ENCODE measurements around the gene RAB30.
"Not testable (repeated sequence)": the region's sequence is repeated elsewhere in the genome, so short reads cannot be mapped to it uniquely, and the experiment has no call there.

The RAB30 gene

GRCh38 chr11:83035070-83035854 lies 36.4 kb downstream of the RAB30 start:
- peak in 1 of 2 donors; percentile 27 for DNase-seq

DNA sequence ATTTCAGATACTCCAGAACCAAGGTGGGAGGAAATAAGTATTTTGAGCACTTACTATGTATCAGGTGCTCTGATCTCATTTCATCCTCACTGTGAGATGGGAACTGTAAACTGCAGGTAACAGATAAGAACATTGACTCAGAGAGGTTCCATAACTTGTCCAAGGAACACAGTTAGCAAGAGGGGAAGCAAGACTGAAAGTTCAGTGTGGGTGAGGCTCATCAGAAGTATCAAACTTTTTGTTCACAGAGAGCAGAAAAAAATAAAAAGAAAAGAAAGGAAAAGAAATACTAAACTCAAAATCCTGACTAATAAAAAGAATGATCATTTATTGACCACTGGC lies 37.1 kb downstream of the RAB30 start:
- no peak for DNase-seq

GRCh38 chr11:83033972-83034672 lies 37.6 kb downstream of the RAB30 start:
- no peak for DNase-seq

- no peak for DNase-seq
Measured at GRCh38 chr11:83033371-83033770, 38.3 kb downstream of the RAB30 start.

DNA sequence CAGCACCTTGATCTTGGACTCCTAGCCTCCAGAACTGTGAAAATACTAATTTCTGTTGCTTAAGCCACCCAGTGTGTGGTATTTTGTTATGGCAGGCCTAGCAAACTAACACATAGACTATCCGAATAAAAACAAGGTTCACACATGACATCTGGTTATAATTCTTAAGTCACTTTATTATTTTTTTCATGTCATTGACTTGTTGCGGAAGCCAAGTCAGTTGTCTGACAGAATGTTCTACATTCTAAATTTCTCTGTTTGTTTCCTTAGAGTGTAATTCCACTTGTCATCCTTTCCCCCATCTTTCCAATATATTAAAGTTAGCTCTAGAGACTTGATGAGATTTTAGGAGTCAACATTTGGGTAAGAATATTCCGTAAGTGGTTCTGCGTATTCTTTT lies 40.6 kb downstream of the RAB30 start:
- no peak for DNase-seq

- no peak for DNase-seq
Measured at GRCh38 chr11:83027794-83028193, 43.9 kb downstream of the RAB30 start.

- no peak for DNase-seq
Measured at GRCh38 chr11:83027289-83027688, 44.4 kb downstream of the RAB30 start.

DNA sequence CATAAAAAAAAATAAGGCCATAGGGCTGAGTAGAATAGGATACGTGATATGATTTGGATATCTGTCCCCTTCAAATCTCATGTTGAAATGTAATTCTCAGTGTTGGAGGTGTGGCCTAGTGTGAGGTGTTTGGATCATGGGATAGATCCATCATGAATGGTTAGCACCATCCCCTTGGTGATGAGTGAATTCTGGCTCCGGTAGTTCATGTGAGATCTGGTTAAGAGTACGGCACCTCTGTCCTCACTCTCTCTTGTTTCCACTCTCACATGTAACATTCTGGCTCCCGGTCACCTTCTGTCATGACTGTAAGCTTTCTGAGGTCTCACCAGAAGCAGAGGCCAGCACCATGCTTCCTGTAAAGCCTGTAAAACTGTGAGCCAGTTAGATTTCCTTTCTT lies 45.5 kb downstream of the RAB30 start:
- DNase-seq = no peak

DNA sequence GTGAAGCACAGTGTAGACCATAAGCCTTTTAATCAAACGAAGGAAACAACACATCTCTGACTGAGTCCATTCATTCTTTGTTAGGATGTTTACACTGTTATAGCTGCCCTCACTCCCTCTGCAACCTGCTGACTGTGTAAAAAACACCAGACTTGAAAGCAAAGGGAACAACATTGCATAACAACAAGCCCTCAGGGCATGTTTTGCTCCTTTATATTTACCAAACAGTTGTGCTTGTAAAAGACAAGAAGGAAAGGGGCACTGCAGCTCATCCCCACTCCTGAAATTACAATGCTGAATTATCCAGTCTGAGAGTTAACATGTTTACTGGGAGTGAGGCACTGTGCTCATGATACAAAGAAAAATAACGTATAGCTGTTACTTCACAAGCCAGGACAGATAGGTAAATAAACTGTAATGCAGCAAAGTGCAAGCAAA lies 46.4 kb downstream of the RAB30 start:
- no peak for DNase-seq

DNA sequence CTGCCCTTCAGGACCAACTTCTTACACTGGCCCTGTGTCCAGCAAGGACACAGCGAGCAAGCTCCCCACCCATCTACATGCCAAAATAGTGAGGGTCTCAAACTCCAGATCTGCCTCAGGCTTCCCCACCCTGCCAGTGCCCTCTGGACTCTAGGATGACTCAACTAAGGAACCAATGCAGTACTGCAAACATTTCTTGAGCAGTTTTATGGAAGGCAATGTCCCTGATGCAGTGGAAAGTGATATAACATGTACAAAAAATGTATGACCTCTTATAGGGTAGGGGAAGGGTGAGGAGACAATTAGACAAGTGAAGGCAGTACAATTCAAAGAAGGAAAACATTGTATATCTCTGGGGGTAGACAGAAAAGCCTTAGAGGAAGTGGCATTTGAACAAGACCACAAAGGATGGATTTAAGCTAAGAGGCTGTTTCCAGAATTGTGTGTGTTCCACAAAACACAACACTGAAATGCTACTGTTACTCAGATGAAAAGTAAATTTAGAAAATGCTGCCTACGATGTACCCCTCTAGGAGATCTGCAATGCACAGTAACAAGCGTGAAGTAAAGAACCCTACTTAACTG lies 47.3 kb downstream of the RAB30 start:
- DNase-seq = no peak

- DNase-seq = no peak
Measured at GRCh38 chr11:83023410-83023809, 48.3 kb downstream of the RAB30 start.

GRCh38 chr11:83021780-83022125 lies 49.9 kb downstream of the RAB30 start:
- DNase-seq = no peak

DNA sequence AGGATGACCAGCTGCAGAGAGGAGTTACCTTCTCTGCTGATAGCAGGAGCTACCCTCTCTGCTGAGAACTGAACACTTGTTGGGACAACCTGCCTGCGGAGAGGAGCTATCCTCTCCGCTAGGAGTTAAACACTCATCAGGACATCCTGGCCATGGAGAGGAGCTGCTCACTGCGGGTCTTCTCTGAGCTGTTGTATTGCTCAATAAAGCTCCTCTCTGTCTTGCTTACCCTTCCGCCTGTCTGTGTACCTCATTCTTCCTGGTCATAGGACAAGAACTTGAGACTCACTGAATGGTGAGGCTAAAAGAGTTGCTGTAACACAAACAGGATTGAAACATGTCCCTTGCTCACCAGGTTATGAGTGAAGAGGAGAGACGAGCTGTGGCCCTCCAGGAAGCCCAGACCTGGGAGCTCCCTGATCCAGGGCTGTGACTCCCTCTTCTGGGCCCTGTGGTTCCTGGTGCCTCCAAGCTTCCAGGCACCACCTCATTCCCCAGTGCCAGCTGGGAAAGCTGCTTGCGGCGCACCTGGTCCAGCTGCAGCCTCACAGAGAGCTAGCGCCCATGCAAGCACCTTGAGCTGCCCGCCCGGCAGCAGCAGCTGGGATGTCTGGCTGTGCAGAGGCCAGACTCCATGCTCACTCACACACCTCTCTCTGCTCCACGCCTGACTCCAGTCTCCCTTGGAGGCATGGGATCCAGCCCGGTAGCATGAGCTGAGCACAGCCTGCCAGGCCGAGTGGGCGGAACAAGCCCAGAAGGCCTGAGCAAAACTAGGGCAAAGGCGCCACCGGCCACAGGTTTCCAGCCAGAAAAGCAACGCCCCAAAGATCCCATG lies 50.5 kb downstream of the RAB30 start:
- DNase-seq = no peak

DNA sequence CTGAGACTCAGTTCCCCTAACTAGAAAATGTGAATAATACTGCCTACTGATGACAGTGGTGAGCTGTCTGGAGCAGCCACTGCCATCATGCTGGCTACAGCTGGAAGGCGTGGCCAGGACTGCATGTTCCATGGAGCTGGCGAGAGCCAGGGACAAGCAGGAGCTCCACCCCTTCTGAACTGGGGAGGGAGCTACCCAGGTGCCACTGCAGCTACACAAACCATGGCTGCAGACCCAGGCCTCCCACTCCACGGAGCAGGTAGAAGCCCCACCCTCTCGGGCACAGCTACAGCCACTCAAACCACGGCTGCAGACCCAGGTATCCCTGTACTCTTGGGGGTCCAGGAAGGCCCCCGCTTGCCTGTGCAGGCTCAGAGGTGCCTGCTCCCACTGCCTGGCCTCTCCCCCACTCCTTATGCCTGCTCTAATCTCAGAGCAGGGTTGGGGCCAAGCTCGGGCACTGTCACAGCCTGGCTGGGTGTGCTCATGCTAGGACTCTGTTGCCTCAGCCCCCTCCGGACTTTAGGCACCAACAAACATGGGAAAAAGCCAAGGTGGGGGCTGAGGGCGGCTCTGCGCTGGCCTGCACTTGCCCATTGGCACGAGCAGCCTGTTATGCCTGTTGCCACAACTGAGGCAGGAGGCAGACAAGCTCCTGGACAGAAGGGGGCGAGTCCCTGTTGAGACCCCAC lies 51.7 kb downstream of the RAB30 start:
- no peak for DNase-seq

DNA sequence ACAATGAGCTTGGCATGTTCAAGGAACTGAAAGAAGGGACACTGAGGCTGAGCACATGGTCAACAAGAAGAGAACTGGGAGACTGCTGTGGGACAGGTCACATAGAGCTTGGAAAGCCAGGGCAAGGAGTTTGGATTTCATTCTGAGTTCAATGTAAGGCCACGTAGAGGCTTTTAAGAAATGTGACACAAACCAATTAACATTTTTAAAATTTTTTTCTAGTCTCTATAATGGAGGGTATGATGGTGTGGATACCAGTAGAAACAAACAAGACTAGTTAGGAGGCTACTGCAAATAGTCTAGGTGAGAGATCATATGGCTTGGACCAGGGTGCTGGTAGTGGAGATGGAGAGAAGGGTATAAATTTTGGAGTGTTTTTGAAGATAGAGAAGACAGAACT lies 56.7 kb downstream of the RAB30 start:
- no peak for DNase-seq

GRCh38 chr11:83012168-83013067 lies 59.3 kb downstream of the RAB30 start:
- DNase-seq = no peak

DNA sequence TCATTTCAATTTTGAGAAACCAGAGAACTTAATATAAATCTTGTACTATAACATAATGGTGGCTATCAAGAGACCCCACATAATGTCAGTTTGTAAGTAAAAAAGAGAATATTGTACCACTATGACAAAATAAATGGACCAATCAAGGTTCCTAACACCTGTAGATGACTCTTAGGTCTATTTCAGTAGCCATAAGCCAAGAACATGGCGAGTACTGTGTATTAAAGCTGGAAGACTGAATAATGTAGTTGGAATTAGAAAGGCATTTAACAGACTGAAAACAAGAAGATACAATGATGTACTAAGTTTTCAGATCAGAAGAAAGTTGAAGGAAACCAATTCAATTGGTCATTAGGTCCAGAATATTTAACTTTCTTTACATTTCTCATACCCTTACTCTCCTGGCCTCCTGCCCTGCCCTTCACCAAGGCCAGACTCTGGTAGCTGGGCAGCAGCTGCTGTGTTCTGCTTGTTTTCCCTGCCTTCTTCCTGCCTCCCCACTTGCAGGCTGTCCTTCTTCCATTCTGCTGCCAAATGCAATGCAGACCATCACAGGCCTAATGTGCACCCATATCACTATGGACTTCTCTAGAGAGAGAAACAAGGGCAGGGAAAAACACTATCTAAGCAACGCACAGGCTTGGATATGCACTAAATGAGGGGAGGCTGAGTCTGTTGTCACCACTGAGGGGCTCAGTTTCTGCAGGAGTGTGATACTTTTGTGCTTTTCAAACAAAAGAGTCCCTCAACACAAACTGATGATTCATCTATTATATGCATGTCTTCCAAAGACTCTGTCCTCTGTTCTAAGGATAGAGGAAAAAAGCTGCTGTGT lies 60.1 kb downstream of the RAB30 start:
- no peak for DNase-seq

DNA sequence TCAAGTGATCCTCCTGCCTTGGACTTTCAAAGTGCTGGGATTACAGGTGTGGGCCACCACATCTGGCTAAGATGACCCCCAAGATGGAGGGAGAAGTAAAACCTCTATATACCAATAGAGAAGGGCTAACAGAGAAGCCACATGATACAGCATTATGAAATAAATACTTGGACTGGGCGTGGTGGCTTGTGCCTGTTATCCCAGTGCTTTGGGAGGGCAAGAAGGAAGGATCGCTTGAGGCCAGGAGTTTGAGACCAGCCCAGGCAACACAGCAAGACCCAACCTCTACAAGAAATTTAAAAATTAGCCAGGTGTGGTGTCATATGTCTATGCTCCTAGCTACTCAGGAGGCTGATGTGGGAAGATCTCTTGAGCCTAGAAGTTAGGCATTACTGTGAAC lies 61.7 kb downstream of the RAB30 start:
- no peak for DNase-seq

GRCh38 chr11:83009136-83009535 lies 62.6 kb downstream of the RAB30 start:
- not testable (repeated sequence) for DNase-seq

DNA sequence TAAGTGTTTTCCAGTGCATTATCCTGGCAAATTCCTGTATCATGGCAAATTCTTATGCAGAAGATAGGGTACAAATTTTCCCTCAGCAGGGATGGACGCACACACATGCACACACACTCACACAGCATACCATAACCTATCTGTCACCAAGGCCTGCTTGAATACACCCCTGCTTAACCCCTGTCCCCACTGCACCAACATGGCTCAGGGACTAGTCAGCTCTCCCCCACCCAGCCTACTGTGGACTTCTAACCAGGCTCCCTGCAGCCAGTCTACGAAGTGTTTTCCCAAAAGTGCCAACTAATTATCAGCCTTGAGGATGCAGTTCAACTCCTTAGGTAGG lies 63.1 kb downstream of the RAB30 start:
- no peak for DNase-seq
